ENCODE data around the gene RRP1B. TPM values are rescaled to one million over a fixed set of nuclear protein-coding genes. Genes with fewer than 3 reads are reported as not detected.

Gene RRP1B, protein sequence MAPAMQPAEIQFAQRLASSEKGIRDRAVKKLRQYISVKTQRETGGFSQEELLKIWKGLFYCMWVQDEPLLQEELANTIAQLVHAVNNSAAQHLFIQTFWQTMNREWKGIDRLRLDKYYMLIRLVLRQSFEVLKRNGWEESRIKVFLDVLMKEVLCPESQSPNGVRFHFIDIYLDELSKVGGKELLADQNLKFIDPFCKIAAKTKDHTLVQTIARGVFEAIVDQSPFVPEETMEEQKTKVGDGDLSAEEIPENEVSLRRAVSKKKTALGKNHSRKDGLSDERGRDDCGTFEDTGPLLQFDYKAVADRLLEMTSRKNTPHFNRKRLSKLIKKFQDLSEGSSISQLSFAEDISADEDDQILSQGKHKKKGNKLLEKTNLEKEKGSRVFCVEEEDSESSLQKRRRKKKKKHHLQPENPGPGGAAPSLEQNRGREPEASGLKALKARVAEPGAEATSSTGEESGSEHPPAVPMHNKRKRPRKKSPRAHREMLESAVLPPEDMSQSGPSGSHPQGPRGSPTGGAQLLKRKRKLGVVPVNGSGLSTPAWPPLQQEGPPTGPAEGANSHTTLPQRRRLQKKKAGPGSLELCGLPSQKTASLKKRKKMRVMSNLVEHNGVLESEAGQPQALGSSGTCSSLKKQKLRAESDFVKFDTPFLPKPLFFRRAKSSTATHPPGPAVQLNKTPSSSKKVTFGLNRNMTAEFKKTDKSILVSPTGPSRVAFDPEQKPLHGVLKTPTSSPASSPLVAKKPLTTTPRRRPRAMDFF
- total RNA-seq (2014; rRNA removed; shearing (Covaris generic)) = 14.0 and 15.0 TPM in 2 replicates
- polyA plus RNA-seq (2016; fragmentation: Nextera tagmentation; extraction: Ambion mirVana) = 12.9 and 13.6 TPM in 2 replicates

DNA sequence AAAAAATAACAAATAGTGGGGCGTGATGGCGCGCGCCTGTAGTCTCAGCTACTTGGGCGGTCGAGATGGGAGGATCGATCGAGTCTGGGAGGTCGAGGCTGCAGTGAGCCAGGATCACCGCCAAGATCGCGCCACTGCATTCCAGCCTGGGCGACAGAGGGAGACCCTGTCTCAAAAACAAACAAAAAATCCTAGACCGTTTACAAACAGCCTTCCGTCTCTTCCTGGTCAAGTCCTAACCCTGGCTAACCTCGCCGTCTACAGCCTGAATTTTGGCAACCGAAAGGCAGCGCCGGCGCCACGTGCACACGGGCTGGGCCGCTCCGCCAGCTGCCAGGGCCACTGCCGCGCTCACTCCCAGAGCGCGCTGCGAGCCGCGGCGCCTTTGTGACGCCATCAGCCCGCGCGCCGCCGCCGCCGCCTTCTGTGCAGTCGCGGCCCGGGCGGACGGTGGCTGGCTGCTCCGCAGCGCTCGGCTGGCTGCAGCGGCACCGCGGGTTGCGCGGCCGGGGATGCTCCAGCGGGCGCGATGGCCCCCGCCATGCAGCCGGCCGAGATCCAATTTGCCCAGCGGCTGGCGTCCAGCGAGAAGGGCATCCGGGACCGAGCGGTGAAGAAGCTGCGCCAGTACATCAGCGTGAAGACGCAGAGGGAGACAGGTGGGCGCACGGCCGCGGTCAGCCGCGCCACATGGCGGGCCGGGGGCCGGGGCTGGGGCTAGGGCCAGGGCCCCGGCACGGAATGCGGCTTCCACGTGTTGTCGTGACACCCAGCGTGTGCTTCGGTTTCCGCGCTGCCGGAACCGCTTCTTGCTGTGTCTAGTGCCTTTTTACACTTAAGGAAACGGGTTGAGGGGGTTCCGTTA is at the start of gene RRP1B, which contains the start of gene HSF2BP:
RRP1B (plus strand) TSS at position 425 of the 865 bp plus-strand sequence; CDS start at position 530, 105 bp downstream.
HSF2BP (minus strand) TSS at position 353 of the 865 bp plus-strand sequence. CDS start 1,392 bp downstream, outside the sequence.
- 6 to 7% methylated on average over 66 to 69 of the region's 92 CpGs for WGBS, 2 experiments (ENCODE audit: low coverage in 1 of 2, low lambda C conversion rate in 2 of 2, missing lambda C conversion rate in 2 of 2)
- in situ Hi-C loops (cut with MboI) = no loop called here
- DNase-seq = peak; percentile 94

DNA sequence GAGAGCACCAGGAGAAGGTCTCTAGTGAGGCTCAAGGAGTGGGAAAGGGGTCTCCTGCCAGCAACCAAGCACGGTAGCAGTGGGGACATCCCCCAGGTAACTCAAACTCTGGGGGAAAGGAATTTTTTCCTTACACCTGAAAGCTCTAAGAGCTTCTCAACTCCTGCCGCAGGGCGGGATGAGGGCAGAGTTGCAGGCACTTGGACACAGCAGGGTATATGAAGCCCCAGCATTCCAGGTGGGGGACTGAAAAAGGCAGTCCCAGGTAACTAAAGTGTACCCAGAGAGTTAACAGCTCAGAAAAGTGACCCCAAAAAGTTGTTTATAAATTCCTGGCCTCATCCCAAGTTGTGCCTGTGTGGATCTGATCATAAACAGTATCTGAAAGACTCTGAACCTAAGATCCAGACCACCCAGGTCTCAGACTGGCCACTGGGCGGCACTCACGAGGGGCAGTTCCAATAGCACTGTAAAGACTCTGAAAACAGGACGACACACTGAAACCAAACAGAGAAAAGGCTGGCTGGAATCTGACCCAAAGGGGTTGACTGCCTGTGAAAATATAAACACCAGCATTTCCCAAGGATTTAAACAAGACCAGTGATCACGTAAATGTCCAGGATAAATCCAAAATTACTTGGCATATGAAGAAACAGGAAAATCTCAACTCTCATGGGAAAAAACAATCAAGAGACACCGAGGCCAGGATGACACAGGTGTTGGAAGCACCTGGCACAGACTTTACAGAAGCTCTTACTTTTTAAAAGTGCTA is 47.6 kb upstream of the RRP1B start:
- H3K27ac ChIP-seq = no peak overlapping the region
- 78% methylated on average over 8 of the region's 8 CpGs for WGBS, 2 experiments (ENCODE audit: low coverage in 1 of 2, low lambda C conversion rate in 2 of 2, missing lambda C conversion rate in 2 of 2)
- in situ Hi-C loops (cut with MboI) = no loop called here
- peaks cover 10% of the 10 kb centered on the region for H3K4me1 ChIP-seq (ENCODE audit: insufficient read depth)
- H3F3A ChIP-seq (ENCODE audit: insufficient read depth) = peaks cover 8% of the 10 kb centered on the region; the same call in 1 of the 2 replicates
- H3K9me2 ChIP-seq (ENCODE audit: insufficient read depth) = no peaks in the 10 kb centered on the region
- no peak overlapping the region for H3K4me2 ChIP-seq (ENCODE audit: unreplicated experiment)
- no peaks in the 10 kb centered on the region for H4K20me1 ChIP-seq (ENCODE audit: insufficient read depth)
- no peaks in the 10 kb centered on the region for H3K27me3 ChIP-seq (replicated peaks; ENCODE audit: insufficient read depth)
- no peak overlapping the region for H3K4me3 ChIP-seq
- H3K9me3 ChIP-seq (ENCODE audit: low read depth) = no peaks in the 10 kb centered on the region
- H3K9ac ChIP-seq = no peak overlapping the region
- no peaks in the 10 kb centered on the region for H3K79me2 ChIP-seq (ENCODE audit: insufficient read depth)
- TF ChIP-seq EZH2 (IDR thresholded peaks at IDR 0.05; ENCODE audit: insufficient read depth, poor library complexity, severe bottlenecking) (no peak), EZH2phosphoT487 (IDR thresholded peaks at IDR 0.05; ENCODE audit: insufficient read depth, low read depth) (no peak)
- no peaks in the 10 kb centered on the region for H3K36me3 ChIP-seq (ENCODE audit: low read depth)
- peak; percentile 38 for DNase-seq
- no peak overlapping the region for H2AFZ ChIP-seq

More for the DNA sequence above, at the start of gene RRP1B, which contains the start of gene HSF2BP:
- Histone ChIP-seq H3K4me3 (peak within 1 kb of the TSS; percentile 92), H3K79me2 (ENCODE audit: insufficient read depth) (peaks cover 46% of the 10 kb centered on the region), H3F3A (ENCODE audit: insufficient read depth) (peaks cover 8% of the 10 kb centered on the region), H2AFZ (peak within 1 kb of the TSS; percentile 93), H3K9me2 (ENCODE audit: insufficient read depth) (no peaks in the 10 kb centered on the region), H3K9ac (peak within 1 kb of the TSS; percentile 90), H3K36me3 (ENCODE audit: low read depth) (no peaks in the 10 kb centered on the region), H3K4me2 (ENCODE audit: unreplicated experiment) (peak within 1 kb of the TSS; percentile 96), H3K27ac (peak within 1 kb of the TSS; percentile 86), H4K20me1 (ENCODE audit: insufficient read depth) (no peaks in the 10 kb centered on the region), H3K4me1 (ENCODE audit: insufficient read depth) (peaks cover 21% of the 10 kb centered on the region; the same call in 1 of the 2 replicates), H3K27me3 (replicated peaks; ENCODE audit: insufficient read depth) (no peaks in the 10 kb centered on the region), H3K9me3 (ENCODE audit: low read depth) (no peaks in the 10 kb centered on the region)
- no peak for TF ChIP-seq EZH2phosphoT487 (IDR thresholded peaks at IDR 0.05; ENCODE audit: insufficient read depth, low read depth)
- no peak for TF ChIP-seq EZH2 (IDR thresholded peaks at IDR 0.05; ENCODE audit: insufficient read depth, poor library complexity, severe bottlenecking)

DNA sequence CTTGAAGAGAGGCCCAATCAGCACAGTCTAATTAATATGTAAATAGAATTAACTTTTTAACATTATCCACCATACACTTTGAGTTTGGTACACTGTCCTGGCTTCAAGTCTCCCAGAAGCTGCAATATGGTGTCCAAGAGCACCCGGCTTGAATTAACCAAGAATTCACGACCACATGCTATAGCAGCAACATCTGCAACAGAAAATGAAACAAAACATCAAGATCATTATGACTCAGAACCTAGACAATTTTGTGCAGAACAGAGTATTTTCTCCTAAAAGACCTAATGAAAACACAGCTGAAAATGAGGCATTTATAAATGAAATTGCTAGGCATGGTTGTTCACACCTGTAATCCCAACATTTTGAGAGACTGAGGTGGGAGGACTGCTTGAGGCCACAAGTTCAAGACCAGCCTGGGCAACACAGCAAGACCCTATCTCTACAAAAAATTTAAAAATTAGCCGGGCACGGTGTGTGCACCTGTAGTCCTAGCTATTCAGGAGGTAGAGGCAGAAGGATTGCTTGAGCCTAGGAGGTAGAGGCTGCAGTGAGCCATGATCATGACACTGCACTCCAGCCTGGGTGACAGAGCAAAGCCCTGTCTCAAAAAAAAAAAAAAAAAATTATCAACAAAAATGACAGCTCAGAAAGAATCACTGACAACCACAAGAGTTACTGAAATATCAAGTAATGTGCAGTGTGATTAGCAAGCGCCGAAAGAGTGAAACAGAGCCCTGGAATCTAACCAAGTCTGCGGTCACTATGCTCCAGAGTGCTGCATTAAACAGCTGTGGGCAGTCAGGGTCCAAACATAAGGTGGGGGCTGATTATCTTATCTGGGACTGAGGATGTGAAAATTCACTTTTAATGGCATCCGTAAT is 45.4 kb upstream of the RRP1B start:
- H3K9me2 ChIP-seq (ENCODE audit: insufficient read depth) = no peaks in the 10 kb centered on the region
- no peak overlapping the region for H2AFZ ChIP-seq
- 91 to 93% methylated on average over 8 of the region's 8 CpGs for WGBS, 2 experiments (ENCODE audit: low coverage in 1 of 2, low lambda C conversion rate in 2 of 2, missing lambda C conversion rate in 2 of 2)
- H3K4me3 ChIP-seq = no peak overlapping the region
- H3K4me2 ChIP-seq (ENCODE audit: unreplicated experiment) = no peak overlapping the region
- no peaks in the 10 kb centered on the region for H3K79me2 ChIP-seq (ENCODE audit: insufficient read depth)
- no peak overlapping the region for H3K27ac ChIP-seq
- no peak for DNase-seq
- no peaks in the 10 kb centered on the region for H3K4me1 ChIP-seq (ENCODE audit: insufficient read depth)
- in situ Hi-C loops (cut with MboI) = no loop called here
- no peaks in the 10 kb centered on the region for H3K9me3 ChIP-seq (ENCODE audit: low read depth)
- no peaks in the 10 kb centered on the region for H3K27me3 ChIP-seq (replicated peaks; ENCODE audit: insufficient read depth)
- H4K20me1 ChIP-seq (ENCODE audit: insufficient read depth) = no peaks in the 10 kb centered on the region
- H3K9ac ChIP-seq = no peak overlapping the region
- TF ChIP-seq EZH2phosphoT487 (IDR thresholded peaks at IDR 0.05; ENCODE audit: insufficient read depth, low read depth) = no peak
- TF ChIP-seq EZH2 (IDR thresholded peaks at IDR 0.05; ENCODE audit: insufficient read depth, poor library complexity, severe bottlenecking) = no peak
- no peaks in the 10 kb centered on the region for H3F3A ChIP-seq (ENCODE audit: insufficient read depth)
- H3K36me3 ChIP-seq (ENCODE audit: low read depth) = no peaks in the 10 kb centered on the region
